ENCODE data around the gene OR2T4.

The OR2T4 gene, protein sequence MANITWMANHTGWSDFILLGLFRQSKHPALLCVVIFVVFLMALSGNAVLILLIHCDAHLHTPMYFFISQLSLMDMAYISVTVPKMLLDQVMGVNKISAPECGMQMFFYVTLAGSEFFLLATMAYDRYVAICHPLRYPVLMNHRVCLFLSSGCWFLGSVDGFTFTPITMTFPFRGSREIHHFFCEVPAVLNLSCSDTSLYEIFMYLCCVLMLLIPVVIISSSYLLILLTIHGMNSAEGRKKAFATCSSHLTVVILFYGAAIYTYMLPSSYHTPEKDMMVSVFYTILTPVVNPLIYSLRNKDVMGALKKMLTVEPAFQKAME

DNA sequence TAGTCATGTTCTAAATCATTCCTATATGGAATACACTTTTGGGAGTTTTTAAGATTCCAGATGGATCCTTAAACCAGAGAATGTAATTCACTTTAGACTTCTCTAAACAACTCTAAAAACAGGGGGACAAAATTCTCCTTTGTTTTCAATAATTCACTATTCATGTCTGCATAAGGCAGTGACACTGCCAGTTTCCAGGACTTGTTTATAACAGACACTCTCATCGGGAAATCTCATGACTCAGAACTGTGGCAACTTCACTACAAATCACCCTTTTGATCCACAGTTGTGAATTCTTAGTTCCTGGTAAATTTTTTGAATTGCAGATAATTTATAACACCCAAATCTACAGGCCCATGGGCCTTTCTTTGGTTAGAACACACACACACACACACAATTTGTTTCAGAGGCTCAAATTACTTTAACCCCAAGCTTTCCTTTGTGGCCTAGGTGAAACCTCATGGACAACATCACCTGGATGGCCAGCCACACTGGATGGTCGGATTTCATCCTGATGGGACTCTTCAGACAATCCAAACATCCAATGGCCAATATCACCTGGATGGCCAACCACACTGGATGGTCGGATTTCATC is at the start of gene OR2T4:
TSS of gene OR2T4 (plus strand) at position 545 of the 595 bp plus-strand sequence. CDS start at position 545, 0 bp downstream.
- DNase-seq (ENCODE audit: low spot score) = no peak

DNA sequence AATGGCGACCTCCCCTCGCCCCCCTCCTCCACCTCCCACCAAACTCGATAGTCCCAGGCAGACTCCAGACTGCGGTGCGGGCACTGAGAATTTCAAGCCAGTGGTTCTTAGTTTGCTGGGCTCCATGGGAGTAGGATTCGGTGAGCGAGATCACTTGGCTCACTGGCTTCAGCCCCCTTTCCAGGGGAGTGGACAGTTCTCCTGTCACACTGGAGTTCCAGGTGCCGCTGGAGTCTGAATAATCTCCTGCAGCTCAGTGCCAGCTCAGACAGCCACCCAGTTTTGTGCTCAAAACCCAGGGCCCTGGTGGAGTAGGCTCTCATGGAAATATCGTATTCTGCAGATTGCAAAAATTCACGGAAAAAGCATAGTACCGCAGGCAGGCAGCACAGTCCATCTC is 44.7 kb upstream of the OR2T4 start:
- no peak for DNase-seq (ENCODE audit: low spot score)

DNA sequence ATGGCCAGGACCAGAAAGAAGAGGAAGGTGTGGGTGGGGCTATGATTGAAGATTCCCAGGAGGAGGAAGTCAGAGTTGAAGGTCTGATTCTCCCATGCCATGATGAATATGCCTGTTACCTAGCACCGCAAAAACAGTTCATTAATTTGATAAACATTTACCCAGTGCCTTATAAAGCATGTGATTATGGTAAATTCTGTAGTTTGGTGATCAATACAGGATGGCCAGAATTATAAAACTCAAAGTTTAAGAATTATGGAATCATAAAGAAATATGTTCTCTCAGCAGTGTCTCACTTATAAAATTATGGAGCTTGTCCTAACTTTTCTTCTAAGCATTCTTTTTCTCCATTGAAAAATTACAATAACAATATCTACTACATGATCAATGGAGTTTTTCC is 37.0 kb upstream of the OR2T4 start, which contains the start of gene OR2M7:
TSS of gene OR2M7 (minus strand) at position 101 of the 400 bp plus-strand sequence. CDS start at position 101, 0 bp downstream.
- no peak for DNase-seq (ENCODE audit: low spot score)

DNA sequence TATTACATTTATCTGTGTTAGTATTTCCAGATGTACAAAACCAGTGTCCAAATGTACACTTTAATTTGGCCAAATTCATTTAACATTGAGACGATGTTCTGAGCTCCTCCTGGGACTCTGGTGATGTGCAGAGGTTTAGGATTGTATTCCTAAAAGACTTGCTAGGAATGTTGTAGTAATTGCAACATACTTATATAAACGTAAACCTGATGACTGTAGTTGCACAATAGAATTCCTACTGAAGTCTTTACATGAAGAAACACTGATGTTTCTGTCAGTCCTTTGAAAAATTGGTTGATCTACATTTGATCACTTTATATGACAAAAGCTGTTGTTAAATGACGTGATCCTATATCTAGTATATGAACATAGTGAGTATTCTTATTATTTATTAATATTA is 18.0 kb upstream of the OR2T4 start:
- no peak for DNase-seq (ENCODE audit: low spot score)

DNA sequence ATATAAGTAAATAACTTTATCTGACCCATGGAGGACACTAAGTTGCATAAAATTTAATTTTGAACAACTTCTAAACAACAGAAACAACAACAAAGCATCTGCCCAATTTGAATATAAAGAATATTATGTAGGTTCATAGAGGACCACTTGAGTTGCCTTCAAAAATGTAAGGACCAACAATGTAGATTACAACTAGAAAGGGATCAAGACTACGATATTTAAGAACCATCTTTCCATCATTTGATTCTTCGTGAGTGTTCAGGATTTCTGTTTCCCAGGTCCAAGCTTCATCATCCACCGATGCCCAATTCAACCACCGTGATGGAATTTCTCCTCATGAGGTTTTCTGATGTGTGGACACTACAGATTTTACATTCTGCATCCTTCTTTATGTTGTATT is 13.0 kb upstream of the OR2T4 start, which contains the start of gene OR14C36:
TSS of gene OR14C36 (plus strand) at position 301 of the 400 bp plus-strand sequence. CDS start at position 301, 0 bp downstream.
- no peak for DNase-seq (ENCODE audit: low spot score)

DNA sequence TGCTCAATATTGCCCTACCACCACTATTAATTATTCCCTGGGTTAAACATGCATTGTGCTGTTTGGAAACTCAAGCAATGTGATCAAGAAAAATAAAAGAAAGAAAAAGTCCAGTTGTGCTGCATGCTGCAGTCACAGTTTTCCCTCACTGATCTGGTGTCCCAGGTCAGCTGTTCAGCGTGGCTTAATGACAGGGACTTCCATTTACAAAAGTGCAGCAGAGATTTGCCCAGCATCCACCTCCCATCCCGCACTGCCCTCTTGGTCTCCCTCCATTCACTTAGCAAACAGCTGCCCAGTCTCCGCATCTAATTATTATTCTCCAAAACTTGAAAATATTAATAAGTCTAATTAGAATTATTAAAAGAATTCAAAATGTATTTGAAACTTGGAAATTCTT is 2.0 kb upstream of the OR2T4 start:
- DNase-seq (ENCODE audit: low spot score) = no peak

DNA sequence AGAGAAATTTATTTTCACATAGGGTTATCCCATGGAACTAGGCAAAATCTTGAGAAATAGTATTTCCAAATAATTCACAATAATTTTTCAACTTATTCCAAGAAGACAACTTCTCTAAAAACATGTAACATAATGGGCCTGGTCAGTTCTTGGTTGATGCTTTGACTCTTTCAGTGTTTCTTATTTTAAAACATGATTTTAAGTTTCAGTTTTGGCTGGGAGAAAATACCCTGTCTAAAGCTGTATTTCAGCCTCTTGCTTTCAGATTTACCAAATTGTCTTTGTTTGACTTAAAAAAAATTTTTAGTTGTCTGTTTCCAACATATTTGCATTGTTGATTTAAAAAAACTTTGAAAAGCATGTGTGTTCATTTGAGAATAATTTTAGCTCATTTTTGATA is 5.1 kb downstream of the OR2T4 start:
- DNase-seq (ENCODE audit: low spot score) = no peak

DNA sequence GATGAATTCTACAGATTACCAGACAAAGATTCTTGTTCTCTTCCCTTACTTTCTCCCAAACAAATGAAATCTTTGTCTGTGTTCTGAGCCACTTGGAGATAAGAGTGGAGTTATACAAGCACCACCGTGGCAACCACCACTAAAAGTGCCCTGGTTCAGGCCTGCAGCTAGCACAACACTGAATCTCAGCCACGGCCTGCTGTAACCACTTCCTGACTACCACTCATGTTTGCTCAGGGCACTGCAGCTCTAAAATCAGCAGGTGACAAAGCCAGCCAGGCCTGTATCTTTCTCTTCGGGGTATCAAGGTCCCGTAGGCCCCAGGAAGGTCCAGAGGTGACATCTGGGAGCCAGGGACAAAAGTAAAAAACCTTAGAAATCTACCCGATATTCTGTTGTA is 10.9 kb downstream of the OR2T4 start:
- DNase-seq (ENCODE audit: low spot score) = no peak

DNA sequence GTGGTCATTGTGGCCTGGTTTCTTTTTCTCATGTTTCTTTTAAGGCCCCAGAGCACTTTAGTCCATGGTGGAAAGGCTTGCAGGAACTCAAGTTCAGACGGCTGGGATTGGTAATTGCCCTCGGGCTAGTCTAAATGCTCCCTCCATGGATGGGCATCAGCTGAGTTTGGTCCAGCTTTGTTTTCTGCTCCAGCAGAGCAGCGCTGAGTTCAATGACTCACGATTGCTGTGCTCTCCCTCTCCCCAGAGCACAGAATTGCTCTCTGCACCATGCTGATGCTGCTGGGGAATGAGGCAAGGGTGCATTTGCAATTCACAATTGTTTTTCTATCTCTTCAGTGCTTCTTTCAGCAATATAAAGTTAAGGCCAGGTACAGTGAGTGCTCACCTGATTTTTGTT is 12.3 kb downstream of the OR2T4 start:
- no peak for DNase-seq (ENCODE audit: low spot score)

DNA sequence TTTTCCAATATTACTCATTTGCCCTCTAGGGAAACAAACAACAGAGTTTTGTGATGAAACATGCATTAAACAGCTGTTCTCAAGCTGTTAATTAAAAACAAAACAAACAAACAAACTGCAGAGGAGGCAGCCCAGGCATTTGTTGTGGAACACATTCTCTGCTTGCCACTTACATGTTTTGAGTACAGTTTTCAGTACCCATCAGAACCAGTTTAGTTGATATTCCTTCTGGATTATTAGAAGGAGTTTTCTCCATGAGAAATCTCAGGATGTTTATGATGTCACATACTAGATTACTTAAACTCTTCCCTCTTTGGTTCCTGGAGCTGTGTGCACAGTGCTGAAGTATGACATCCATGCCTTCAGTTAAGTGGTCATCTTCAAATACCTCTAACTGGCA is 14.0 kb downstream of the OR2T4 start, which contains the start of gene OR2T6:
TSS of gene OR2T6 (plus strand) at position 301 of the 400 bp plus-strand sequence. CDS start 11,863 bp downstream, outside the sequence.
- no peak for DNase-seq (ENCODE audit: low spot score)

DNA sequence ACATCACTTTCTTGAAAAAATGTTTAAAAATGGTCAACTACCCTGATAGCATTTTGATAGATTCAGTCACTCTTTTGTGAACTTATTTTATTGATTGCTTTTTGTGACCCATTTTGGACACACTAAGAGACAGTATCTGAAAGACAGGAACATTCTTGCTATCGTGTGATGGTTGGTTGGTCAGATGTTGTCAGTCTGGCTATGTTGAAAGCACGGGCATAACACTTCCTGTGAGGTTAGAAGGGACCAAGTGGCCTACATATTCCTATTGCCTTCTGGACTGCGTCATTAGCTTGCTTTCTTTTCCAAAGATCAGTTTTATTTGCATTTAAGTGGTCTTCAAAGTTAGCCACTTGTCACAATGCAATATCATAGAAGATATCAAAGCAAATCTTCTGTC is 15.5 kb downstream of the OR2T4 start:
- DNase-seq (ENCODE audit: low spot score) = no peak

DNA sequence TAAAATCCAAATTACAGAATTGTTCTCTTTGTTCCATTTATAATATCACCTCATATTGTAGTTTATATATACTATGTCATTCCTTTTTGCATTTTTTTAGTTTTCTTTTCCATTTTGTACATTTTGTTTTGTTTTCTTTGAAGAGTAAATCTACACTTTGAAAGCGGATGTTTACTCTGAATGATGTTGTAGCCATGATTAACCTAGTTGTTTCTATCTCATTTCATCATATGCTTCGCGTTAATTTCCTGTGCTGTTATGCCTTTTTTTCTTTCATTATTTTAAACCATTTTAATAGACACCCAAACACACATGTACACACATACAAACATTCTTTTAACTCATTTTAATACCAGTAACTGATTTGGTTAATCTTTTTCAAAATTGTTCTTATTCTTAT is 19.4 kb downstream of the OR2T4 start:
- no peak for DNase-seq (ENCODE audit: low spot score)

DNA sequence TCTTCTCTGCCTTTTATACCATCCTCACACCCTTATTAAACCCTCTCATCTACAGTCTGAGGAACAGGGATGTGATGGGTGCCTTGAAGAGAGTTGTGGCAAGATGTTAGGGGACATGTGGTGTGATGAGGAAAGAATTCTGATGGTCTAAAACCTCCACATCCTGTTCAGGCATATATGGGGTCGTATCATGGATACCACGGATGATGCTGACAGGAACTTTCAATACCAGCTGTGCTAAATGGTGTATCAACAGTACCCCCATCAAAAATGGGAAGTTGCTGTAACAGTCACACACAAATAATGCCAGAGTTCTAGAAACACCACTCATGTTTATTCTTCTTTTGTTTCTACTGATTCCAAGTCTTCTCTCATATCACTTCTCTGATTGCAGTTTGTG is 27.0 kb downstream of the OR2T4 start:
- no peak for DNase-seq (ENCODE audit: low spot score)

DNA sequence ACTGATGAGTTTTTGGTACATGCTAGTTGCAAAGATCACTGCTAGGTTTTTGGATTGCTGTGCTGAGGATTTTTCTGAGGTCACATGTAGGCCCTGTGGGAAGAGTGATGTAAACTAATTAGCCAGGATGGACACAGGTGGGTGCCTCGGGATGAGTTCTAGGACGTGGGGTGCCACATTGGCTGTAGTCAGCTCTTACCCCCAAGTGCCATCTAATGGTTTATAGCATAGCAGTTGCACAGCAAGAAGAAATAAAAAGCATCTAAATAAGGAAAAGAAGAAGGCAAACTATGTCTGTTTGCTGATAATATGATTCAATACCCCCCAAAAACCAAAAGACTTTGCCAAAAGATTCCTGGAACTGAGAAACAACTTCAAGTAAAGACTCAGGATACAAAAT is 31.6 kb downstream of the OR2T4 start:
- no peak for DNase-seq (ENCODE audit: low spot score)

DNA sequence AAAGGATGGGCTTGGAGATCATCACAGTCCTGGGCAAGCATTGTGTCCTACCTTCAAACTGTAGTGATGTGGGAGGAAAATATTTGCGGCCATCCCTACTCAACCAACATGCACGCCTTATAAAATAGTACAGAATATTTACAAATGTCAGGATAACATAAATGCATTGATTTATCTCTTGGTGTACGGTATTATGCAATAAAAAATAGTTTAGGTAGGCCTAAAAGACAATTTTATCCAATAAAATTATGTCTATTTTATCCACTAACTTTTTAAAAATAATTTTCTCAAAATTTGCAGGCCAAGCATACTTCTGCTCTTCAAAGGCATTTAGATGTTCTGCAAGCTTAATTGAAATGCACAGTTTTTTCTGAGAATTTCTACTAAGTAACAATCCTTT is 41.3 kb downstream of the OR2T4 start, which contains the start of gene OR2T1:
TSS of gene OR2T1 (plus strand) at position 301 of the 400 bp plus-strand sequence. CDS start 3,100 bp downstream, outside the sequence.
- no peak for DNase-seq (ENCODE audit: low spot score)

DNA sequence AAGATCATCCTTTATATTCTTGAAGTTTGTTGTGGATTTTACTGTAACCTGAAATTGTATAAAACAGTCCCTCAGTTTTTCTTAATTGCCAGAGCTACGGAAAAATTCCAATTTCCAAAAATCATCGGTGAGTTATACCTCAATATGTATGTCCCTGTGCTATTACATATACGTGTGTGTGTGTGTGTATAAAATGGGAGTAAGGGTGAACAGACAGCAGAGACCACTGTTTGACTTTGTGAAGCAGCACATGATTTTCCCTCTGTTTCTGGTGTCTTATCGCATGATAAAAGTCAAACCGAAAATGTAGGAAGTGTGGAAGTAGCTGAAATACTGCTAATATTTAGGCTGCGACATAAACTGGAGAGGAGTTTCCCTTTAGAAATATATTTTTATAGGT is 42.6 kb downstream of the OR2T4 start:
- no peak for DNase-seq (ENCODE audit: low spot score)

DNA sequence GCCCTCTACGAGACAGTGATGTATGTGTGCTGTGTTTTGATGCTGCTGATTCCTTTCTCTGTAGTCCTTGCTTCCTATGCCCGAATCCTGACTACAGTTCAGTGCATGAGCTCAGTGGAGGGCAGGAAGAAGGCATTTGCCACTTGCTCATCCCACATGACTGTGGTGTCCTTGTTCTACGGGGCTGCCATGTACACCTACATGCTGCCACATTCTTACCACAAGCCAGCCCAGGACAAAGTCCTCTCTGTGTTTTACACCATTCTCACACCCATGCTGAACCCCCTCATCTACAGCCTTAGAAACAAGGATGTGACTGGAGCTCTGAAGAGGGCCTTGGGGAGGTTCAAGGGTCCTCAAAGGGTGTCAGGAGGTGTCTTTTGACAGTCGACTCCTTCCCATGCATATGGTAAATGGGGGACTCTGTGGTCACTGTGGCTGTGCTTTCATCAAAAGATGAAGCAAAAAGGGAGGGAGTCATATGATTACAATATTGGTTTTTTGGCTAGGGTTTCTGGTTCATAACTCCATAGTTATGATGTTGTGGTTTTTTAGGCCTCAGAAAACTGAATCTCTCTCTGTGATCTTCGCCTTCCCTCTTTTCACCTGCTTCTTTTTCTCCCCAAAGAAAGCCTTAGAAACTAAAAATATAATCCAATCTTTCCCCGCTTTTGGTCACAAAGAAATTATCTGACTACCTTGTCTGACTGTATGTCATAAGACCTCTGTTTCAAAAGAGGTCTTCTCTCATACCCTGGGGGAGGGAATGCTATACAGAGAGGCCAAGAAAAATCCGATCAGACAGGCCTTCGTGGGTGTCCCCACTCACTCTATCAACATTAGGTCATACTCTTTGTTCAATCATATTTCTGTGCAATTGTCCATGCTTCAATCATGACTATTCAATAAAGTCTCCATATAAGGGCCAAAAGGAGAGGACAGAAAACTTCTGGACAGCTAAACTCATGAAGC is 45.5 kb downstream of the OR2T4 start:
- no peak for DNase-seq (ENCODE audit: low spot score)

Measured in hepatic stellate cell (primary cell).